NT2/D1 (cell line): Measurements from ENCODE around the gene AMIGO3.
A peak's percentile ranks its signal among the peaks of the same experiment; 100 is the strongest.
"Not testable (repeated sequence)": the region's sequence is repeated elsewhere in the genome, so short reads cannot be mapped to it uniquely, and the experiment has no call there.

ENCODE experiments used
- DNase-seq: peaks from one replicate; pipeline ENCODE4 v3.0.0-alpha.2; 2011; ENCODE audit warnings: low read depth, low spot score
- H3K27me3 ChIP-seq: 2 replicates; pipeline ENCODE4 v1.6.0; 2011; ENCODE audit warnings: mild to moderate bottlenecking; ENCODE audit not compliant: insufficient read length, insufficient read depth
- H3K36me3 ChIP-seq: 2 replicates; pipeline ENCODE4 v1.6.1; 2011; ENCODE audit warnings: mild to moderate bottlenecking, low read length, mixed read lengths; ENCODE audit not compliant: insufficient read depth, insufficient read length
- H3K4me1 ChIP-seq: 2 replicates; pipeline ENCODE4 v1.5.1; 2011; ENCODE audit not compliant: insufficient read depth, insufficient read length
- H3K4me3 ChIP-seq: 2 replicates; pipeline ENCODE4 v1.5.1; 2011; ENCODE audit warnings: low read depth; ENCODE audit not compliant: insufficient read length
- H3K9ac ChIP-seq: 2 replicates; pipeline ENCODE4 v1.6.0; 2011; ENCODE audit warnings: low read depth; ENCODE audit not compliant: insufficient read length
- H3K9me3 ChIP-seq: 2 replicates; pipeline ENCODE4 v1.5.1; 2011; ENCODE audit warnings: mild to moderate bottlenecking, low read length; ENCODE audit not compliant: insufficient read depth
- SUZ12 ChIP-seq: IDR thresholded peaks from 2 replicates; pipeline ENCODE4 v1.6.1; 2011; ENCODE audit not compliant: insufficient read length, insufficient read depth; ENCODE audit errors: extremely low read depth
- YY1 ChIP-seq: IDR thresholded peaks from 2 replicates; pipeline ENCODE4 v1.6.1; 2011; ENCODE audit not compliant: insufficient read length, insufficient read depth
- ZNF274 ChIP-seq: IDR thresholded peaks from 2 replicates; pipeline ENCODE4 v1.6.1; 2011; ENCODE audit warnings: mild to moderate bottlenecking, low read depth, low read length

The AMIGO3 gene

GRCh38 chr3:49689046-49689907 is 30.2 kb downstream of the AMIGO3 start, which contains the start of the genes MST1 and RNF123:
Gene MST1 (minus strand): TSS chr3:49689474. CDS start chr3:49688691, 783 bp downstream.
Gene RNF123 (plus strand): TSS chr3:49689557. CDS start chr3:49691166, 1,609 bp downstream.
- H3K4me1 ChIP-seq: no peaks in the 10 kb centered on the region
- peaks cover 13% of the 10 kb centered on the region for H3K36me3 ChIP-seq
- H3K27me3 ChIP-seq: no peaks in the 10 kb centered on the region
- H3K9me3 ChIP-seq: no peaks in the 10 kb centered on the region
- TF ChIP-seq ZNF274 (no peak), SUZ12 (no peak), YY1 (no peak)
- peak within 1 kb of the TSS; percentile 97 for H3K9ac ChIP-seq
- DNase-seq: peak; percentile 95
- H3K4me3 ChIP-seq: peak within 1 kb of the TSS; percentile 95

- DNase-seq, H3K27me3 ChIP-seq, H3K4me1 ChIP-seq, H3K9me3 ChIP-seq: not testable (repeated sequence)
- H3K9ac ChIP-seq: peak overlapping the region; percentile 97
- H3K36me3 ChIP-seq: peaks cover 18% of the 10 kb centered on the region
- peak overlapping the region; percentile 95 for H3K4me3 ChIP-seq
Observed at GRCh38 chr3:49688338-49689045, 31.0 kb downstream of the AMIGO3 start.

- Histone ChIP-seq H3K4me3 (peak overlapping the region; percentile 42), H3K36me3 (peaks cover 29% of the 10 kb centered on the region), H3K9ac (peak overlapping the region; percentile 81)
- H3K4me1 ChIP-seq, H3K27me3 ChIP-seq, DNase-seq, H3K9me3 ChIP-seq: not testable (repeated sequence)
Observed at GRCh38 chr3:49687424-49687795, 32.1 kb downstream of the AMIGO3 start.

GRCh38 chr3:49686769-49687423 is 32.6 kb downstream of the AMIGO3 start:
- Histone ChIP-seq H3K36me3 (peaks cover 34% of the 10 kb centered on the region), H3K9ac (peak overlapping the region; percentile 81), H3K4me3 (peak overlapping the region; percentile 42)
- not testable (repeated sequence) for H3K4me1 ChIP-seq, H3K27me3 ChIP-seq, H3K9me3 ChIP-seq
- DNase-seq: peak; percentile 66

- H3K4me3 ChIP-seq: peak overlapping the region; percentile 15
- not testable (repeated sequence) for H3K27me3 ChIP-seq, H3K4me1 ChIP-seq, H3K9me3 ChIP-seq, DNase-seq
- H3K36me3 ChIP-seq: peaks cover 38% of the 10 kb centered on the region
- peak overlapping the region; percentile 64 for H3K9ac ChIP-seq
Observed at GRCh38 chr3:49686346-49686745, 33.1 kb downstream of the AMIGO3 start.

GRCh38 chr3:49685846-49686245 is 33.6 kb downstream of the AMIGO3 start:
- H3K9ac ChIP-seq: peak overlapping the region; percentile 21
- not testable (repeated sequence) for DNase-seq, H3K4me1 ChIP-seq, H3K9me3 ChIP-seq, H3K4me3 ChIP-seq, H3K27me3 ChIP-seq
- H3K36me3 ChIP-seq: peaks cover 41% of the 10 kb centered on the region

GRCh38 chr3:49685103-49685502 is 34.4 kb downstream of the AMIGO3 start:
- not testable (repeated sequence) for H3K9me3 ChIP-seq, DNase-seq, H3K9ac ChIP-seq, H3K4me3 ChIP-seq, H3K27me3 ChIP-seq, H3K4me1 ChIP-seq
- H3K36me3 ChIP-seq: peaks cover 48% of the 10 kb centered on the region

- H3K4me3 ChIP-seq: not testable (repeated sequence)
- peaks cover 55% of the 10 kb centered on the region for H3K36me3 ChIP-seq
Observed at GRCh38 chr3:49684453-49684852, 35.0 kb downstream of the AMIGO3 start.

More at GRCh38 chr3:49684453-49684852, 35.0 kb downstream of the AMIGO3 start:
- not testable (repeated sequence) for H3K9me3 ChIP-seq, DNase-seq, H3K9ac ChIP-seq, H3K4me1 ChIP-seq, H3K27me3 ChIP-seq
